GM19239 (cell line): ENCODE data around the gene BAZ1A.
"Not testable (repeated sequence)": the region's sequence is repeated elsewhere in the genome, so short reads cannot be mapped to it uniquely, and the experiment has no call there.

Experiments
- DNase-seq: peaks from one replicate; pipeline ENCODE4 v3.0.0; 2011; ENCODE audit warnings: low spot score; ENCODE audit not compliant: insufficient read length
- FAIRE-seq: peaks from 2 replicates; lab custom pipeline; 2011; peaks lifted over from hg19 to GRCh38; lab: Jason Lieb, UNC

Gene BAZ1A

DNA sequence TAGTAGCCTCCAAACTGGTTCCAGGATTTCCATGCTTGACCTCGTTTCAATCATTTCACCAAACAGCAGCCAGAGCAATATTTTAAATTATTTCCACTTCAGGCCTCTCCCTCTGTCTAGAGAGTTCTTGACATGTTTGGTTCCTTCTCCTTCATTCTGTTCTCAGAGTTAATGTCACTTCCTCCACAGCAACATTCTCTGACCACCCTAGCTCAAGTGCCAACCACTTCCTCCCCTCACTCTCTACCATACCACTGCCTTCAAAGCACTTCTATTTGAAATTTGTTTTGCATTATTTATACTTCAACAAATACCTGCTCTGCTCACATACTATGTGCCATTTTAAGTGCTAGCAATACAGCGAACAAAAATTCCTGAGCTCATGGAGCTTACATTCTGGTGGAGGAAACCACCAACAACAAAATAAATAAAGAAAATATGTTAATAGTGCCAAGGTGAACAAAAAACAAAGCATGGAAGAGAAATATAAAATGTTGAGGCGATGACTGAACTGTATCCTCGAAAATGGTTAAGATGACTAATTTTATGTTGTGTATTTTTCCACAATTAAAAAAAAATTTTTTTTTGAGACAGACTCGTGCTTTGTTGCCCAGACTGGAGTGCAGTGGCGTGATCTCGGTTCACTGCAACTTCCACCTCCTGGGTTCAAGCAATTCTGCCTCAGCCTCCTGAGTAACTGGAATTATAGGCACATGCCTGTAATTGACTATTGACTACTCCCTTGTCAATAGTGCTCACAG is 17.3 kb downstream of the BAZ1A start:
- no peak for FAIRE-seq
- DNase-seq, result no peak

DNA sequence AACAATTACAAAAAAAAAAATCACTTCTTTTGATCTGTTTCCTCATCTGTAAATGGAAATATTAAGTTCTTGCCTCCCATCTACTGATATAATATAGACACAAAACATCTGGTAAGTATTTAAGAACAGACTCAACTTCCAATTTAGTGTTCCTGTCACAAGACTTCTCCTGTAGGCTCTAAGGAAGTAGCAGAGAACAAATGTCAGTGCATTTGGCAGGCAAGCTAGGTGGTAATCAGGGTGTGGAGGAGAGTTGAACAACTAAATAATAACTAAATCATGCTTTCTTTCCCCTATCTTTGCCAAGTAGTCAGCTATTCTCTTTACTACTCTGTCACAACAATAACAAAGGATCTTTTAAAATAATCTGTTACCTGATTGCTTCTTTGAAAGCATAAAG is 22.1 kb downstream of the BAZ1A start:
- no peak for FAIRE-seq
- DNase-seq, result no peak

DNA sequence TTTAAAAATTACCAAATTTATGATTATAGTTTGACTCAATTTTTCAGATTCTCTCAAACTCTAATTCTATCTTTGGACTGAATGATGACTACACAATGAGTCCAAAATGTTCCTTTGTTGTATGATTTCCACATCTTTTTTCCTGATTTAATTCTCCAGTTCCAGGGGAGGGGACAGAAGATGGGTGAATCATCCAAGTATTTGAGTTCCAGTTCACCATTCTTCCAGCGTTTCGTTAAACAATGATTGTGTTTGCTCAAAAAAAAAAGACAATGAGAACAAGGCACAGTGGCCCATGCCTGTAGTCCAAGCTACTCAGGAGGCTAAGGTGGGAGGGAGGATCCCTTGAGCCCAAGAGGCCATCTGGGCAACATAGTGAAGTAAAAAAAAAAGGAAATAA is 23.8 kb downstream of the BAZ1A start:
- DNase-seq, result no peak

DNA sequence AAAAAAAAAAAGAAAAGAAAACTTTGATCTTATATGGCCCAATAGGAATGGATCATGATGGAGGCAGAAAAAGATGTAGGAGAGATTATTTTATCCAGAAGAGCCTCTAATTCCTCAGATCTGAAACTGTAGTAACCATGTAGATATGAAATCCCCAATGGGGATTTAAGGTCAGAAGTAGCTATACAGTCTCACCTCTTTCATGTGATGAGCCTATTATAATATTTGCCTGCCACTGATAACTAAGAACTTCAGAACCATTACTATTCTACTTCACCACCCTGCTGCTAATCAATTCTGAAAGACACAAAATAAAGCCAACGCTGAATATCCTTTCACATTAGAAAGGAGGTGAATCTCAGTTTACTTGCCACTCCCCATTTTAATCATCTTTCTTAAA is 29.3 kb downstream of the BAZ1A start:
- FAIRE-seq, result no peak

More for the DNA sequence above, 23.8 kb downstream of the BAZ1A start:
- no peak for FAIRE-seq

DNA sequence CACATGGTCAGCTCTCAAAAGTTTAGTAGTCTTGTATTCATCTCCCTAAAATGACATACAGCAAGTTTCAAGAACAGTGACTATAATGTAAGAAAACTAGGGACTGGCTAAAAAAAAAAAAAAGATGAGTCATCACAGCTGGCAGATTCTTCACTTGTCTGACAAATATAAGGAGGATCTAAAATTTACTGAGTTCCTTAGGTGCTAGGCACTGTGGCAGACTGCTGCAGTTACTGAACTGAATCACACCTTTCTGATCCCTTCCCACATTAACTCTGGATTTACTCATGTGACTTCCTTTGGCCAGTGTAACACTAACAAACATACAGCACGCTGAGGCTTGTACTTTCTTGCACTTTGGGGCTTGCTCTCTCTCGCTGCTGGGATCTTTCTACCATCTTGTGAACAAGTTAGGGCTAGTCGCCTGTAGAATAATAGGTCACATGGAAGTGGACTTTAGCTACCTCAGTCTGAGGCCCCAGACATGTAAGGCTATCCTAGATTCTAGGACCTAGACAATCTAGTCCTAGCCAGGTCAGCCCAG is 32.1 kb downstream of the BAZ1A start:
- DNase-seq (no peak), FAIRE-seq (no peak)

More for the DNA sequence above, 29.3 kb downstream of the BAZ1A start:
- no peak for DNase-seq

DNA sequence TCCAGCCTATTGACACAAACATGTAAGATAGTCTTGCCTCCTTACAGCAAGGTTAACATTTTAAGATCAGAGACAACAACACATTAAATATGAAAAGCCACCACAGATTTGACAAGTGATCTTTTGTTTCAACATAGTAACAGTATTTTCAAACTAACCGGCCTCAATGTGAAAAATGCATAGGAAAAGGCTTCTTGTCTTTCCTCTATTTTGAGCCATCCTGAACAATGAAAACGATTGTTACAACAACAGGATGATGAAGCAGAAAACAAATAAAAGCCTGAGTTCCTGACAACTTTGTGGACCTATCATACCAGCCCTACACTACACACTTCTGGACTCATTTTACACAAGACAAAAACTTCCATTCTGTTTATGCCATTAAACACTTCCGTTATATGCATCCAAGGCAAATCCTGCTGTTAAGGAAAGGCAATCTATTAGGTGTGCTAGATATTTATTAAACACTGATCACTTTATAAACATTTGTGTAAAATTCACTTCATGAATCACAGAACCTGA is 37.3 kb downstream of the BAZ1A start:
- FAIRE-seq (peak; percentile 58), DNase-seq (no peak)

DNA sequence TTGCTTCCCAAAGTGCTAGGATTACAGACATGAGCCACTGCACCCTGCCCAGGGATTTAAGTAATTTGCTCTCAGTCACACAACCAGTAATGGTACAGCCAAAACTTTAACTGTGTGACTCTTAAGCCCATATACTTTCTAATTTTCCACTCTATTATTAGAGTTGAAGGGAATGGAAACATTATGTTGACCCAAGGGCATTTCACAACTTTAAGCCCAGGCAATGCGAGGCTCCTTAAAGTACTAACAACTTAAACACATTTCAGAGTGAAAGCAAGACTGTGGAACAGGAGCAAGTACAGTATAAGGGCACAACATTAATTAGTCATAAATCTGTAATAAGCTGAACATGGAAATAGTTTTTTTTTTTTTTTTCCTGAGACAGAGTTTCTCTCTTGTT is 39.8 kb downstream of the BAZ1A start:
- no peak for DNase-seq
- no peak for FAIRE-seq

DNA sequence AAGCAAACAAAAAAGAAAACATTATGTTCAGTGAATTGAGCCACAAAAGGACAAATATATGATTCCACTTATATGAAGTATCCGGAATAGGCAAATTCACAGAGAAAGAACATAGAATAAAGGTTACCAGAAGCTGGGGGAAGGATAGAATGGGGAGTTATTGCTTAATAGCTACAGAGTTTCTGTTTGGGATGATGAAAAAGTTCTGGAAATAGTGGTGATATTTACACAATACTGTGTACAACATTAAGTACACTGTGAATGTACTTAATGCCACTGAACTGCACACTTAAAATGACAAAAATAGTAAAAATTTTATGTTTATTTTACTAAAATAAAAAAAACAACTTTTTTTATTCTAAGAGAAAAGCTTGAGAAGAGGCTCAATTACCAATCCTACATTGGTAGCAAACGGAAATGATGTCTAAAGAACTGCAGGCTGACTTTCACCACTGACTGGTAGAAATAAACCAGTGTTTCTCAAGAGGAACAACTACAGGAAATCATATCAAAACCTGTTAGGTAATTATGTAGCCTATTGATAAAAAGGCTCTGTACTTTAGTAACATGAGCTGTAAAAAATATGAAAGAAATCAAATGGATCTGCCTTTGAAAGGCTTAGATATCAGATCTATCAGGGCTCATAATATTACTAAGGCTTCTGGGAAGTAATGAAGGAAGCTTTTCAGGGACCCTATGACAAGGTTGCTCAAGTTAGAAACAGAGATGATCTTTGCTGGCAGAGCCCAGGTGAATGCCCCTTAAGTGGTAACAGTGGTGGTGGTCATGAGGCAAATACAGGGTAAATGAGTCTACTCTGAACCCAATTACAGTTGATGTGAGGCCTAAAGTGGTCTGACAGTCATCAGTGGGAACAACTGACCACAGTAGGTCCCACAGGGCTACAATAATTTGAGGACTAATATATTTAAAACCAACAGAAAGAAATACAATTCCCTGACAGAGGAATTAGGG is 41.3 kb downstream of the BAZ1A start:
- FAIRE-seq (peak; percentile 58), DNase-seq (no peak)

DNA sequence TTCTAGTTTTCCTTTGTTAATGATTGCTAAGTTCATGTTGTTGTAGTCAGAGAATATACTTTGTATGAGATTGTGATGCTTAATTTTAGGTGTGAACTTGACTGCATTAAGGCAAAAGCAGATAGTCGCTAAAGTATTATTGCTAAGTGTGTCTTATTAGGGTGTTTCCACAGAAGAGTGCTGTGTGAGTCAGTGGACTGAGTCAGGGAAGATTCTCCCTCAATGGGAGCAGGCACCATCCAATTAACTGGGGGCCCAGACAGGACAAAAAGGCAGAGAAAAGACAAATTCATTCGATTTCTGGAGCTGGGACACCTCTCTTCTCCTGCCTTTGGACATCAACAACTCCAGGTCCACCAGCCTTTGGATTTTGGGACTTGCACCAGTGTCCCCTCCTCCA is 48.5 kb downstream of the BAZ1A start:
- FAIRE-seq, result no peak
- DNase-seq, result no peak

DNA sequence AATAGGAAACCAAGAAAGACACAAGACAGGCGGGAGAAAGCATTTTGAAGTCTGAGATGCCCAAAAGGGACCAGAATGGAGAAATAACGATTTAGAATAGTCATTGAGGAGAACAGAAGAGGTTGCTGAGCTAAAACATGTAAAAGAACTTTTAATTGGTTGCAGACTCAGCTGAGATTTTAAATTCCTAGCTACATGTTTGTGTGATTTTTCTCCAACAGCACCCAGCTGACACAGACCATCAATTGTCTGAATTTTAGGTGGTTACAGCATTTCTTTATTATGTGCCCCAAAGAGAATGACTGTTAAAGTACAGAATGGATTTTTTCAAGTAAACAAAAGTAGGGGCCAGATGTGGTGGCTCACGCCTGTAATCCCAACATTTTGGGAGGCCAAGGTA is 50.3 kb downstream of the BAZ1A start:
- DNase-seq, result no peak
- no peak for FAIRE-seq

DNA sequence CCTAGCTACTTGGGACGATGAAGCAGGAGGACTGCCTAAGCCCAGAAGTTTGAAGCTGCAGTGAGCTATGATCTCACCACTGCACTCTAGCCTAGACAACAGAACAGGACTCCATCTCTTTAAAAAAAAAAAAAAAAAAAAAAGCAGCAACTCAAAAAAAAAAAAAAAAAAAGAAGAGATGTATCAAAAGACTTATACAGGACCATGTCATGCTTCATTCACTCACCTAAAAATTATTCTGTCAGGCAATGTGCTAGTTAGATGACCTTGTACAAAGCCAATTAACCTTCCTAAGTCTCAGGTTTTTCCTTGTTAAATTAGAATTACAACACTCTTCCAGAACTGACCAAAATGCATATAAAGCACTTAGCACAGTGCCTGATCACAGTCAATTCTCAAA is 50.9 kb downstream of the BAZ1A start:
- DNase-seq (no peak), FAIRE-seq (no peak)

DNA sequence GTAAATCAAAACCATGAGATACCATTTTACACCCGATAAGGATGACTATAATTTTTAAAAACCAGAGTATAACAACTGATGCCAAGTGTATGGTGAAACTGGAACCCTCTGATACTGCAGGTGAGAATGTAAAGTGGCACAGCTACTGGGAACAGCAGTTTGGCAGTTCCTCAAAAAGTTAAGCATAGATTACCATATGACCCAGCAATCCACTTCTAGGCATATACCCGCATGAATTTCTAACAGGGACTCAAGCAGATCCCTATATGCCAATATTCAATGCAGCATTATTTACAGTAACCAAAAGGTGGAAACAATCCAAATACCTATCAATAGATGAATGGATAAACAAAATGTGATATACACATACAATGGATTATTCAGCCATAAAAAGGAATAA is 57.4 kb downstream of the BAZ1A start:
- no peak for FAIRE-seq
- no peak for DNase-seq

DNA sequence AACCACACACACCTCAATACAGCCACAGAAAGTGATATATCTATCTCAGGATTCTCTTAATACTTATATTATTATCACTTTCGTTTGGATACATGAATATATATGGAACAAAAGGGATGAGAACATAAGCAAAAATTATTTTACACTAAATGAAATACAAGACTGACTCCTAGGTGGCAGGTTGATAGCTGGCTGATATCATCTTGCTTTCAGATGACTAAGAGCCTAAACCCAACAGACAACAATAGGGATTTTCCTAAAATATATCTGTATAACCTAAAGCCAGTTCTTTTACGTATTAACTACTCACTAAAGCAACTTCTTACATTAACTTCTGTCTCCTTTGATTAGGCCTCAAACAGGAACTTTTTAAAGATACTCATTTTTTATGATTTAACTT is 65.1 kb downstream of the BAZ1A start:
- FAIRE-seq (no peak), DNase-seq (no peak)

DNA sequence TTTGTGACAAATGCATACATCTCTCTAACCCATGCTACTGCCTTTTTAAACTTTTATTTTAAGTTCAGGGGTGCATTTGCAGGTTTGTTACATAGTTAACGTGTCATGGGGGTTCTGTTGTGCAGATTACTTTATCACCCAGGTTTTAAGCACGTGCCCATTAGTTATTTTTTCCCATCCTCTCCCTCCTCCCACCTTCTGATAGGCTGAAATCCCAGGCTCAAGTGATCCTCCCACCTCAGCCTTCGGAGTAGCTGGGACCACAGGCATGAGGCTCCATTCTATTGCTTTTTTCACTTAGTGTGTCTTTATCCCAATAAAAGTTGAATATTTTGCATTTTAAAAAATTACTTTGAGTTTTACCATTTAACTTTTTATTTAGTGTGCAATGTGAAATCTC is 68.9 kb downstream of the BAZ1A start:
- FAIRE-seq (no peak), DNase-seq (no peak)

DNA sequence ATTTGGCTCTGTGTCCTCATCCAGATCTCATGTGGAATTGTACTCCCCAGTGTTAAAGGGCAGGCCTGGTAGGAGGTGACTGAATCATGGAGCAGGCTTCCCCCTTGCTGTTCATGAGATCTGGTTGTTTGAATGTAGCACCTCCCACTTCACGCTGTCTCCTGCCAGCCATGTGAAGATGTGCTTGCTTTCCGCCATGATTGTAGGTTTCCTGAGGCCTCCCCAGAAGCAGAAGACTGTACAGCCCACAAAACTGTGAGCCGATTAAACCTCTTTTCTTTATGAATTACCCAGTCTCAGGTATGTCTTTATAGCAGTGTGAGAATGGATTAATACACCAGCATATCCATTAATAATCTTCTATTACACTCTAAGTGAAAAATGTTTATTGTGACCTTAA is 70.2 kb downstream of the BAZ1A start:
- FAIRE-seq, result no peak
- DNase-seq, result no peak

DNA sequence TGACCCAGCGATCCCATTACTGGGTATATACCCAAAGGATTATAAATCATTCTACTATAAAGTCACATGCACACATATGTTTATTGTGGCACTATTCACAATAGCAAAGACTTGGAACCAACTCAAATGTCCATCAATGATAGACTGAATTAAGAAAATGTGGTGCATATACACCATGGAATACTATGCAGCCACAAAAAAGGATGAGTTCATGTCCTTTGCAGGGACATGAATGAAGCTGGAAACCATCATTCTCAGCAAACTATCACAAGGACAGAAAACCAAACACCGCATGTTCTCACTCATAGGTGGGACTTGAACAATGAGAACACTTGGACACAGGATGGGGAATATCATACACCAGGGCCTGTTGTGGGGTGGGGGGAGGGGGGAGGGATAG is 76.3 kb downstream of the BAZ1A start:
- DNase-seq, FAIRE-seq: not testable (repeated sequence)

DNA sequence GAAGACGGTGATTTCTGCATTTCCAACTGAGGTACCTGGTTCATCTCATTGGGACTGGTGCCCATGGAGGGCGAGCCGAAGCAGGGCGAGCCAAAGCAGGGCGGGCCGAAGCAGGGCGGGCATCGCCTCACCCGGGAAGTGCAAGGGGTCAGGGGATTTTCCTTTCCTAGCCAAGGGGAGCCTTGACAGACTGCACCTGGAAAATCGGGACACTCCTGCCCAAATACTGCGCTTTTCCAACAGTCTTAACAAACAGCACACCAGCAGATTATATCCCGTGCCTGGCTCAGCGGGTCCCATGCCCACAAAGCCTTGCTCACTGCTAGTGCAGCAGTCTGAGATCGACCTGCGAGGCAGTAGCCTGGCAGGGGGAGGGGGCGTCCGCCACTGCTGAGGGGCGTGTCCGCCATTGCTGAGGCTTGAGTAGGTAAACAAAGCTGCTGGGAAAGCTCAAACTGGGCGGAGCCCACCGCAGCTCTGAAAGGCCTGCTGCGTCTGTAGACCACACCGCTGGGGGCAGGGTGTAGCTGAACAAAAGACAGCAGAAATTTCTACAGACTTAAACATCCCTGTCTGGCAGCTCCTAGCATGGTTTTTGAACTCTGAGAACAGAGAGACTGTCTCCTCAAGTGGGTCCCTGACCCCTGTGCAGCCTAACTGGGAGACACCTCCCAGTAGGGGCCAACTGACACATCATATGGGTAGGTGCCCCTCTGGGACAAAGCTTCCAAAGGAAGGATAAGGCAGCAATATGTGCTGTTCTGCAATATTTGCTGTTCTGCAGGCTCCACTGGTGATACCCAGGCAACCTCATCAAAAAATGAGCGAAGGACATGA is 77.2 kb downstream of the BAZ1A start:
- FAIRE-seq (no peak), DNase-seq (no peak)

DNA sequence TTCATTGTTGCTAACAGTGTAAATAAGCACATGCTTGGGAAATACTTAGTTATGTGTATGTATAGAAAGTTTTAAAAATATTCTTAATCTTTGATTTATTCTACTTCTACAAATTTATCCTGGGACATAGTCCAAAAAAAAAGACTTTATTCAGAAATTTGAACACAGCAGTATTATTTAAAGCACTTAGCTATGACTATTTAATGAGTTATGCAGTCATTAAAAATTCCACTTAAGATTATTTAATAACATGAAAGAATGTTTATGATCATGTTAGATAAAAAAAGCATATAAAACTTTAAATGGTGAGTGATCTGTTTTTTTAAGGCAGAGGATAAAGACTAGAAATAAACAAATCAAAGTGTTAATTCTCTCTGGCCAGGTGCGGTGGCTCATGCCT is 78.3 kb downstream of the BAZ1A start:
- DNase-seq (no peak), FAIRE-seq (peak; percentile 28)

DNA sequence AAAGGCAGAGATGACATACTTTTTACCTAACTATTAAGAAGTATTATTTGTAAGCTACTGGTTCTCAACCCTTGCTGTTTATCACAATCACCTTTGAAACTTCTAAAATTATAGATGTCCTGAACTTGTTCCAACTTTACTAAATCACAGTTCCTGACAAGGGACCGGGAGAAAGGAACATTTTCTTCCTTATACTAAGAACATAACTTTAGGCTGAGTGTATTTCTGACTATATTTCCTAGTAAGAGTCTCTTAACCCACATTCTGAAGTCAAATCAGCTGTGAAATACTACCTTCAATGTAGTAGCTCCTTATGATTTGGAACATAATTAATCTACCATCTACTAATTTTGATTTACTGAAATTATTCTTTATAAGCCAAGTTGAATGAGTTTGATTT is 80.2 kb downstream of the BAZ1A start:
- DNase-seq (no peak), FAIRE-seq (no peak)

DNA sequence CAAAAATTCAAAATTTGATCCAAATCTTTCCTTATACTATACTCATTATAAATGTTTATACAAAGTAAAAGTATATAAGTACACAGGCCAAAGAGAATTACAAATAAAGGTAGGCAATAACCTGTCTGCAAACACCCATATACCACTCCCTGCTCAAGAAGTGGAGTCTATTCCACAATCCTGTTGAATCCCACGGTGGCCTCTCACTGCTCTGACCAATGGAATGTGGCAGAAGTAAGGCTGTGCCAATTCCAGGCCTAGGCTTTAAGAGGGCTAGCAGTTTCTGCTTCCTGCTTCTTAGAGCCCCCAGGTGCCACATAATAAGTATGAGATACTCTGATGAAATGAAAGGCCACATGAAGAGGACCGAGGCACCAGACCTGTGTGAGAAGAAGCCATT is 80.9 kb downstream of the BAZ1A start:
- FAIRE-seq (no peak), DNase-seq (no peak)
